ENCODE measurements around the gene ADCY3. TPM values are rescaled to one million over a fixed set of nuclear protein-coding genes. Genes with fewer than 3 reads are reported as not detected.

The ADCY3 gene
- polyA plus RNA-seq, 1 of the 3 experiments (the other 2 are of a cell fraction): 53.9 TPM

GRCh38 chr2:24917086-24917485, 3.0 kb downstream of the ADCY3 start:
- H3K9me3 ChIP-seq: no peaks in the 10 kb centered on the region
- H3K27ac ChIP-seq (ENCODE audit: low read depth in 2 of 2, low read length in 1 of 2): no peak overlapping the region
- H3K4me1 ChIP-seq (ENCODE audit: control insufficient read depth in 1 of 2, insufficient read depth in 2 of 2, low read depth in 1 of 2, low read length in 1 of 2): peaks cover 0 to 27% of the 10 kb centered on the region in 2 experiments; a peak in 1 of 4 replicates
- H3K4me3 ChIP-seq (ENCODE audit: low read depth in 2 of 2, low read length in 1 of 2): no peak overlapping the region
- TF ChIP-seq NFIC (IDR thresholded peaks at IDR 0.05; ENCODE audit: borderline replicate concordance) (no peak), SMC3 (IDR thresholded peaks at IDR 0.05; ENCODE audit: low read depth, low read length) (no peak), TCF12 (IDR thresholded peaks at IDR 0.05) (no peak), FOXM1 (IDR thresholded peaks at IDR 0.05; ENCODE audit: low read depth) (no peak), EP300 (IDR thresholded peaks at IDR 0.05; ENCODE audit: borderline replicate concordance in 1 of 2, low read depth in 1 of 2, low read length in 1 of 2) (no peak), POLR2AphosphoS5 (IDR thresholded peaks at IDR 0.05; ENCODE audit: low read depth, low read length) (no peak), PBX3 (IDR thresholded peaks at IDR 0.05) (no peak), CHD2 (IDR thresholded peaks at IDR 0.05; ENCODE audit: low read length, partially characterized antibody) (no peak), TEAD4 (IDR thresholded peaks at IDR 0.05; ENCODE audit: borderline replicate concordance, insufficient read depth) (no peak), YY1 (IDR thresholded peaks at IDR 0.05; ENCODE audit: low read depth) (no peak), RCOR1 (IDR thresholded peaks at IDR 0.05; ENCODE audit: low read length) (no peak), EZH2phosphoT487 (IDR thresholded peaks at IDR 0.05; ENCODE audit: borderline replicate concordance, low read depth) (no peak), TAF1 (IDR thresholded peaks at IDR 0.05; ENCODE audit: borderline replicate concordance, low read depth, low read length) (no peak), ELF1 (IDR thresholded peaks at IDR 0.05) (no peak), FOXJ3 (CRISPR knock-in tag; IDR thresholded peaks at IDR 0.05) (no peak)
- TF ChIP-seq, protein P1, sequence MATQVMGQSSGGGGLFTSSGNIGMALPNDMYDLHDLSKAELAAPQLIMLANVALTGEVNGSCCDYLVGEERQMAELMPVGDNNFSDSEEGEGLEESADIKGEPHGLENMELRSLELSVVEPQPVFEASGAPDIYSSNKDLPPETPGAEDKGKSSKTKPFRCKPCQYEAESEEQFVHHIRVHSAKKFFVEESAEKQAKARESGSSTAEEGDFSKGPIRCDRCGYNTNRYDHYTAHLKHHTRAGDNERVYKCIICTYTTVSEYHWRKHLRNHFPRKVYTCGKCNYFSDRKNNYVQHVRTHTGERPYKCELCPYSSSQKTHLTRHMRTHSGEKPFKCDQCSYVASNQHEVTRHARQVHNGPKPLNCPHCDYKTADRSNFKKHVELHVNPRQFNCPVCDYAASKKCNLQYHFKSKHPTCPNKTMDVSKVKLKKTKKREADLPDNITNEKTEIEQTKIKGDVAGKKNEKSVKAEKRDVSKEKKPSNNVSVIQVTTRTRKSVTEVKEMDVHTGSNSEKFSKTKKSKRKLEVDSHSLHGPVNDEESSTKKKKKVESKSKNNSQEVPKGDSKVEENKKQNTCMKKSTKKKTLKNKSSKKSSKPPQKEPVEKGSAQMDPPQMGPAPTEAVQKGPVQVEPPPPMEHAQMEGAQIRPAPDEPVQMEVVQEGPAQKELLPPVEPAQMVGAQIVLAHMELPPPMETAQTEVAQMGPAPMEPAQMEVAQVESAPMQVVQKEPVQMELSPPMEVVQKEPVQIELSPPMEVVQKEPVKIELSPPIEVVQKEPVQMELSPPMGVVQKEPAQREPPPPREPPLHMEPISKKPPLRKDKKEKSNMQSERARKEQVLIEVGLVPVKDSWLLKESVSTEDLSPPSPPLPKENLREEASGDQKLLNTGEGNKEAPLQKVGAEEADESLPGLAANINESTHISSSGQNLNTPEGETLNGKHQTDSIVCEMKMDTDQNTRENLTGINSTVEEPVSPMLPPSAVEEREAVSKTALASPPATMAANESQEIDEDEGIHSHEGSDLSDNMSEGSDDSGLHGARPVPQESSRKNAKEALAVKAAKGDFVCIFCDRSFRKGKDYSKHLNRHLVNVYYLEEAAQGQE (IDR thresholded peaks at IDR 0.05; ENCODE audit: low read depth, low read length): no peak
- TF ChIP-seq, protein P2, sequence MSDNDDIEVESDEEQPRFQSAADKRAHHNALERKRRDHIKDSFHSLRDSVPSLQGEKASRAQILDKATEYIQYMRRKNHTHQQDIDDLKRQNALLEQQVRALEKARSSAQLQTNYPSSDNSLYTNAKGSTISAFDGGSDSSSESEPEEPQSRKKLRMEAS (IDR thresholded peaks at IDR 0.05; ENCODE audit: low read depth): no peak
- H4K20me1 ChIP-seq (ENCODE audit: insufficient read depth): peaks cover 6% of the 10 kb centered on the region; the same call in 1 of the 2 replicates
- H3F3A ChIP-seq (replicated peaks; ENCODE audit: insufficient read depth): peaks cover 6% of the 10 kb centered on the region
- H3K79me2 ChIP-seq (ENCODE audit: insufficient read depth): peaks cover 8% of the 10 kb centered on the region; the same call in 1 of the 2 replicates
- H2AFZ ChIP-seq (ENCODE audit: low read depth): no peak overlapping the region
- H3K27me3 ChIP-seq (ENCODE audit: insufficient read depth): no peaks in the 10 kb centered on the region
- H3K4me2 ChIP-seq: no peak overlapping the region
- no peaks in the 10 kb centered on the region for H3K9me2 ChIP-seq
- no peak overlapping the region for H3K9ac ChIP-seq
- 87% methylated on average over 3 of the region's 7 CpGs for WGBS (ENCODE audit: low lambda C conversion rate)
- DNase-seq: no peak
- CTCF ChIA-PET: interaction anchor here (1.1 kb wide), 1 partner anchor 279 kb away, joined by 3 read pairs; no protein-coding TSS in a partner anchor
- POLR2A ChIA-PET: no interaction called here
- H3K36me3 ChIP-seq (replicated peaks in 1 of 2; ENCODE audit: control insufficient read depth in 1 of 2, insufficient read depth in 2 of 2, low read length in 1 of 2): no peaks in the 10 kb centered on the region
